Activated CD4-positive, alpha-beta T cell treated with anti-CD3 and anti-CD28 coated beads for 24 hours (primary cell): ENCODE results near the gene CREM.

Source experiments
- DNase-seq, 2 donors: peaks; one replicate each; pipeline ENCODE4 v3.0.0-alpha.2; 2020; ENCODE audit warnings: low read depth in 2 of 2

The CREM gene

DNA sequence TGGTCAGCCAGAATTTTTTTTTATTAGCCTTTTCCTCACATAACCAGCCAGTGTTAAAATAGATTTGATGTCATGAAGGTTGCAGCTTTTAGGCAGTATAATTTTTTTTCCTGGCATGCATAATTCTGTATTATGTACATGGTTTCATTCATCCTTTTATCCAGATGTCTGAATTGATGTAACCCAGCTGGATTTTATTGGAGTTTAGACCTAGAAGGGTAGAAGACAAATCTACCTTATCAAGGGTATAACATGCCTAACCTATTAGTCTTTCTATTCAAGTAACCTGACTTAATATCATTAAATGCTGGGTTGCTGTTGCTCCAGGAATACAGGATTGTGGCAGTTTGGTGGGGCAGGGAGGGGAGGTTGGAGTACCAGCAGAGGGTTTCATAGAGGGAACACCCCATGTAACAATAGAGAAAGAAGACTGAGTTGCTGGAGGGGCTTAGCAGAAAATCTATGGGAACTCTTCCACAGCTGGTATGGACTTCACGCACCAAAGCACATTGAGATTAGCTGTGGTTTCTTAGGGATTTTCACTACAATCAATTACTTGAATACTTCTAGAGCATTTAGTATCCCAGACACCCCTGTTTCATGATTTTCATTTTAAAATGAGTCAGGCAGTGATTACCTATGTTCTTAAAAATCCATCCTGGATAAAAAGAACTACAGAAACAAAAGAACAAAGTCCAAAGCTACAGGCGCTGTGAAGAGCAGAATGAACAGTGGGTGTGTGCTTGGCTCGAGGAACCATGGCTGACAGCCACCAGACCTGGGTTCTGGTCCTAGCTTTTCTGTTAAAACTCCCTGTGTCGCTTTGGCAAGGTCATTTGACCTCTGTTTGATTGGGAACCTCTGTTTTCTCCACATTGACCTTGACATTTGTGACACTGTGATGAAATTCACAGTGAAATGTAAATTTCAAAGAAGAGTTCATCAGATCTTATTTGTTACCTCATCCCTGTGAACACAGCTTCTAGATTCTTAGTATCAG, 93.5 kb downstream of the CREM start:
- no peak for DNase-seq

GRCh38 chr10:35223016-35223415, 96.4 kb downstream of the CREM start:
- no peak for DNase-seq

- no peak for DNase-seq
Observed at GRCh38 chr10:35224045-35224740, 97.5 kb downstream of the CREM start.

DNA sequence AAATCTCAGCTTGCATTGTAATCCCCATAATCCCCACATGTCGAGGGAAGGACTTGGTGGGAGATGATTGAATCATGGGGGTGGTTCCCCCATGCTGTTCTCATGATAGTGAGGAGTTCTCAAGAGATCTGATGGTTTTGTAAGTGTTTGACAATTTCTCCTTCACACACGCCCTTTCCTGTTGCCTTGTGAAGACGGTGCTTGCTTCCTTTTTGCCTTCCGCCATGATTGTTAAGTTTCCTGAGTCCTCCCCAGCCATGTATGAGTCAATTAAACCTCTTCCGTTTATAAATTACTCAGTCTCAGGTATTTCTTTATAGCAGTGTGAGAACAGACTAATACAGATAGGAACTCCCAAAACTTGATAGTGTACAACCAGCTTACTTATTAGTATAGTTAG, 98.6 kb downstream of the CREM start:
- no peak for DNase-seq

GRCh38 chr10:35226507-35226906, 99.9 kb downstream of the CREM start:
- DNase-seq = no peak

GRCh38 chr10:35228058-35228457, 101.4 kb downstream of the CREM start:
- no peak for DNase-seq

GRCh38 chr10:35231646-35232045, 105.0 kb downstream of the CREM start:
- no peak for DNase-seq

DNA sequence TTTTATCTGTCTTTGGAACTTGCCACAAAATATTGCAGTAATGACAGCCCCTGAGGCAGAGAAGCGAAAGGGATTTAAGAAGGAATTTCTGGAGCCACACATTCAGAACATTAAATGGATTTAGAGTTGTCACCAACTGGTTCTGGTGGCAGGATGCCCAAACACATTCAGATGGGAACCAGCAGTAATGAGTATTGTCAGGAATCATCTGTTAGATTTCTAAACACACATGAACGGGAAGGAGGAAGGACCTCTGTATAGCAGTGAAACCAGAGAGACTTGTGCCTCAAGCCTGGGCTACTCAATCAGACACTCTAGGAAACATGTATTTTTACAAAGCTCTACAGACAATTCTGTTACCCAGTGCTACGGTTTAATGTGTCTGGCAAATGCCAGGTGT, 105.9 kb downstream of the CREM start:
- DNase-seq = no peak

GRCh38 chr10:35234073-35234472, 107.4 kb downstream of the CREM start:
- DNase-seq = no peak

GRCh38 chr10:35236739-35237138, 110.1 kb downstream of the CREM start:
- no peak for DNase-seq

- no peak for DNase-seq
Observed at GRCh38 chr10:35237766-35238512, 111.3 kb downstream of the CREM start.

DNA sequence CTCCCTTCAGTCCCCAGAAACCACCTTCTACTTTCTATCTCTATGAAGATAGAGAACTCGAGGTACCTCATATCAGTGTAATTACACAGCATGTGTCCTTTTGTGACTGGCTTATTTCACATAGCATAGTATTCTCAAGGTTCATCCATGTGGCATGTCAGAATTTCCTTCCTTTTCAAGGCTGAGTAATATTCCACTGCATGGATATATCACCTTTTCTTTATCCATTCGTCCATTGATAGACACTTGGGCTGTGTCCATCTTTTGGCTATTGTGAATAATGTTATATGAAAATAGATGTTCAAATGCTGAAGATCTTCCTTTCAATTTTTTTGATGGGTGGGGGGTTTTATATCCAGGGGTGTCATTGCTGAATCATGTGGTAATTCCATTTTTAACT, 117.9 kb downstream of the CREM start:
- DNase-seq = no peak

GRCh38 chr10:35246770-35247343, 120.2 kb downstream of the CREM start:
- no peak for DNase-seq

- DNase-seq = no peak
Observed at GRCh38 chr10:35251373-35252100, 124.9 kb downstream of the CREM start.

DNA sequence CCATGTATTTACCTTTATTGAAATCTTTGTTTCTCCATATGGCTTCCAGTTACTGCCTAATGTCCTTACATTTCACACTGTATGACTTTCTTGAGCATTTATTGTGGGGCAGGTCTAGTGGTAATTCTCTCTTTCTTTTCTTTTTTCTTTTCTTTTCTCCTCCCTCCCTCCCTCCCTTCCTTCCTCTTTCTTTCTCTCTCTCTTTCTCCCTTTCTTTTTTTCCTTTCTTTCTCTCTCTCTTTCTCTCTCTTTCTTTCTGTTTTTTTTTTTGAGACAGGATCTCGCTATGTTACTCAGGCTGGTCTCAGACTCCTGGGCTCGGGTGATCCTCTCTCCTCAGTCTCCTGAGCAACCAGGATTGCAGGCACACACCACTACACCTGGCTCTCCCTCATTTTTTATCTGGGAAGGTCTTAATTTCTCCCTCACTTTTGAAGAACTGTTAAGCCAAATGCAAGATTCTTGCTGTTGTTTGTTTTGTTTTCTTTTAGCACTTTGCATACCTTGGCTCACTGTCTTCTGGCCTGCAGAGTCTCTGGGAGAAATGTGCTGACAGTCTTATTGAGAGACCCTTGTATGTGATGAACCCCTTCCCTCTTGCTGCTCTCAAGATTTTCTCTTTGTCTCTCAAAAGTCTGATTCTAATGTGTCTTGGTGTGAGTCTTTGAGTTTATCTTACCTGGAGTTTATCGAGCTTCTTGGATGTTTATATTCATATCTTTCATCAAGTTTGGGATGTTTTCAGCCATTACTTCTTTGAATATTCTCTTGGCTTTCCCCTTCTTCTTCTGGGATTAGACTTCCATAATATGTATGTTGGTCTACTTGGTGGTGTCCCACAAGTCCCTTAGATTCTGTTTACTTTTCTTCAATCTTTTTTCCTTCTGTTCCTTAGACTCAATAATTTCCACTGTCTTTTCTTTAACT, 130.7 kb downstream of the CREM start:
- DNase-seq = no peak

DNA sequence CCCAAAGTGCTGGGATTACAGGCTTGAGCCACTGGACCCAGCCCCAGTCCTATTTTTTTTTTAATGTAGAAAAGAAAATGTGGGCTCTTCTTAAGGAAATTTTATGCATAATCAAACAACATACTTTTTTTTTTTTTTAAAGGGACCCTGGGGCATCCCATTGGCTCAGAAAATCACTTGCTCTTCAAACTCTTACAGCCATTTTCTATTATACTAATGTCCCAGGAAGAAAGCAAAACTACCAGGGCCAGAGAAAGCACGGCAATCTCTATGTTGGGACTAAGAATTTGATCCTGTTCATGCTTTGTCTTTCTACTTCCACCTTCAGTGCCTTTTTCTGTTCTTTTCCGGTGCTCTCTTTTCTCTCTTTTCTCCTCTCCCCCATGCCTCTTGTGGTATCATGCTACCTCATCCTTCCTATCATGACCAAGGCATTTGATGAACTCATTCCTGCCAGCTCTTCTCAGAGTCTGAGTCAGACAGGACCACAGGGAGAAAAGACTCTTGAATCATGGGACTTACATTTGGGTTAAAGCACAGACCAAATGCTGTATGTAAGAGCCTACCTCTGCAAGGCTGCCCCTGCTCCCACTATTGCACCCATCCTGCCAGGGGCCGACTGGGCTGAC, 133.2 kb downstream of the CREM start:
- no peak for DNase-seq

- DNase-seq = no peak
Observed at GRCh38 chr10:35262436-35262835, 135.8 kb downstream of the CREM start.
